Left colon (tissue), 2 donors: ENCODE data around the gene TAB3. TPM values are rescaled to one million over a fixed set of nuclear protein-coding genes. Genes with fewer than 3 reads are reported as not detected.

ENCODE experiments used
- ATAC-seq: fragments of 200-7000 bp; cut with Tn5 transposase; one replicate; pipeline ENCODE4 v1.9.1; 2020; ENCODE audit warnings: mild to moderate bottlenecking, moderate library complexity
- DNase-seq, 2 donors: peaks; one replicate each; pipeline ENCODE4 v3.0.0-alpha.2; 2020
- intact Hi-C, 2 donors: fragments of 100-400 bp; cut with DNase I in 1 of 2; cut with micrococcal nuclease in 1 of 2; formaldehyde crosslinking; loops; one replicate each; pipeline versions ENCODE4 v1.11.2 to v1.14.0; 2022; cut with DNase I, micrococcal nuclease
- total RNA-seq, 2 donors: library from RNA; stranded (reverse); fragmentation: NEBNext Ultra II Directional; extraction: Animal tissue kit (Norgen Biotek cat#: 25700); gene quantifications; one replicate each; pipeline ENCODE4 v1.2.1, GENCODE V29; 2021
- donor health status: DM: no; HTN: no; CAD: no.
- donor health status: DM: yes; HTN: yes; CAD: no.

TAB3 gene
- total RNA-seq, 2 donors from 2014 or later = 19.8 to 21.8 TPM

DNA sequence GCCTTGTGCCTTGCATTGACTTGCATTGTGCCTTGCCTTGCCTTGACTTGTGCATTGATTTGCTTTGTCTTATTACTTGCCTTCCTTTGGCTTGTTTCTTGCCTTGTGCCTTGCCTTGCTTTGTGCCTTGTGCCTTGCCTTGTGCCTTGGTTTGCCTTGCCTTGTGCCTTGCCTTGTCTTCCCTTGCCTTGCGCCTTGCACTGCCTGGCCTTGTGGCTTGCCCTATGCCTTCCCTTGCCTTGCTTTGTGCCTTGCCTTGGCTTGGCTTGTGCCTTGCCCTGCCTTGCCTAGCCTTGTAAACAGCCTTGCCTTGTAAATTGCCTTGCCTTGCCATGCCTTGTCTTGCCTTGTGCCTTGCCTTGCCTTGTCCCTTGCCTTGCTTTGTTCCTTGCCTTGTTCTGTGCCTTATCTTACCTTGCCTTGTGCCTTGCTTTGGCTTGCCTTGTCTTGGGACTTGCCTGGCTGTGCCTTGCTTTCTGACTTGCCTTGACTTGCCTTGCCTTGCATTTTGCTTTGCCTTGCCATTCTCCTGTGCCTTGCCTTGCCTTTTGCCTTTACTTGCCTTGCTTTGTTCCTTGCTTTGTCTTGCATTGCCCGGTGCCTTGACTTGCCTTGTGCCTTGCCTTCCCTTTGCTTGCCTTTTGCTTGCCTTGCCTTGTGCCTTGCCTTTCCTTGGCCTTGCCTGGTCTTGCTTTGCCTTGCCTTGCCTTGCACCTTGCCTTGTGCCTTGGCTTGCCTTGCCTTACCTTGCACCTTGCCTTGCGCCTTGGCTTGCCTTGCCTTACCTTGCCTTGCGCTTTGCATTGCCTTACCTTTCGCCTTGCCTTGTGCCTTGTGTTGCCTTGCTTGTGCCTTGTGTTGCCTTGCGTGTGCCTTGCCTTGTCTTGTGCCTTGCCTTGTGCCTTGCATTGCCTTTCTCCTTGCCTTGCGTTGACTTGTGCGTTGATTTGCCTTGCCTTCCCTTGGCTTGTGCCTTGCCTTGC, 97.5 kb downstream of the TAB3 start:
- DNase-seq = no peak

DNA sequence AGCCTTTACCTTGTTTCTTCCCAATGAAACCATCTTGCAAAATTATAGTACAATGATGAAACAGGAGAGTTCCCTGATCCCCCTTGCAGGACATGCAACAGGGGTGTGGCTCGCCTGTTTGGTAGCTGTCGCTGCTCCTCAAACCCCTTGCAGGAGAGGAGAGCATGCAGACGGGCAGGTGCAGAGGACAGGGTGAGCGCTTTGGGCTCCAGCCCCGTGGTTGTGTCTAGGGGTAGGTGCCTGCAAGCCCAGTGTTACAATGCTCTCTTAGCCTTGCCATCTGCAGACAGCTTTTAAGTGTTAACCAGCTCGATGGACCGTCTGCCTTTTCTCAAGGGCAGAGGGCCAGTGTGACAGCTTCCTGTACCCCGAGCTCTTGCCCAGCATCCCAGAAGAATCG, 102.0 kb downstream of the TAB3 start:
- ATAC-seq = no peak
- DNase-seq = no peak
- intact Hi-C loops = no loop called here

More for the DNA sequence above, 97.5 kb downstream of the TAB3 start:
- ATAC-seq = no peak
- intact Hi-C loops = no loop called here

DNA sequence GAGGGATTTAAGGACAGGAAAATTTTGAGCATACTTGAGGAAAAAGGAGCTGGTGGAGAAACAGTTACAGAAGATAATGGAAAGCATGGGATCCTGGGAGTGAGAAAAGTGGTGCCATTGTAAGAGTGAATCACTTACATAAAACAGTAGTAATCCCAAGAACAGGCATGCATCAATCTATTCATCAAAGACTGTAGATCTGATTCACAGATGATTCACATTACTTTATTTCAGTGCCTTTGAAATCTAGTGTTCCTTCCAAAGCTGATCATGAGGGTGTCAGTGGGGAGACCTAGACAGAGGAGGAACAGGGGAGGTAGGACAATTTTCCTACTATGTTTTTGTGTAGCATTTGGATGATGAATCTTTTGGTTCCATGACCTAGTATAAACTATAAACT, 102.7 kb downstream of the TAB3 start:
- no peak for DNase-seq
- intact Hi-C loops = no loop called here
- no peak for ATAC-seq

DNA sequence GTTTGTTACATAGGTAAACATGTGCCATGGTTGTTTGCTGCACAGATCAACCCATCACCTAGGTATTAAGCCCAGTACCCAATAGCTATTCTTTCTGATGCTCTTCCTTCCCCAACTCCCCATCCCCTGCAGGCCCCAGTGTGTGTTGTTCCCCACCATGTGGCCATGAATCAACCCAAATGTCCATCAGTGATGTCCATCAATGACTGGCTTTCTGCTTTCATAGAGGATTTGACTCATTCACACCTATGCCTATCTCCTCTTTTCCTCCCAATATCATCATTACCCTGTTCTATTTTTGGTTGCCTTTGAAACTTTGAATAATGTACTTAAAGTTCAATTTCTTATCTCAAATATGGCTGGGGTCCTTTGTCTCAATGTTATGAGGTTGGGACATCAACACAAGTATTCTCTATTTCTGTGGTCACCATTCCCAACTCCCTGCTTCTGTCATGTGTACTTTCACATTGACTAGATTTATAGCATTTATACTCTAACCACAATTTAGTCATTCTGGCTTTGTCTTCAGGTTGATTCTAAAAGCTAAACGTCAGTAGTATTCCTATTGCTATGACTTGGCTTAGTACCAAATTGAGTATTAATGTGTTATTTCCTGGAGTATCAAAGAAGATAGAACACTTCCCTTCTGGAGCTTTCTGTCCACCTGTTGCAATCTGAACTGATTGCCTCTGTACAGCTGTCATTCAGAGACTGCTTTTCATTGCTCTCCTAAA, 107.2 kb downstream of the TAB3 start:
- ATAC-seq = no peak
- intact Hi-C loops = no loop called here

DNA sequence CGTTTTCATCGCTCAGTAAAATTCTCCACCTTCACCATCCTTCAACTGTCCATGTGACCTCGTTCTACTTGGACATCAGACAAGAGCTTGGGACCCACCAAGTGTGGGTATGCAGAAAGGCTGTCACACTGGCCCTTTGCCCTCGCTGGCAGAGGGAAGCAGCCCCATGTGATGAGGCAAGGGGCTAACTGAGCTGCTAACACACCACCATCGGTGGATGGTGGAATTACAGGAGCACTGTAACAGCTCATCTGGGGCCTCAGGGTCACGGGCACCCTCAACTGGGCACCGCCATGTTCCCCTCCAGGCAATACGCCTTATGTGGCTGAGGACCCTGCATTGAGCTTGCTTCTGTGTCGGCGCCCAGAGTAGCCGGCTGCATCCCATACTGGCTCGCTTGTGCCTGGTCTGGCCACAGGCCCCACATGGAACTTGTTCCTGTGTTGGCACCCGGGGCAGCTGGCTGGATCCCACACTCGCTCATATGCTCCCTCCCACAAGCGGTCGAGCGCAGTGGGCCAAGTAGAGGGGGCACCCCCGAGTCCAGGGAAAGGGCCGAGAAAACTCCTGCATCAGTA, 109.5 kb downstream of the TAB3 start:
- no peak for ATAC-seq
- no peak for DNase-seq
- intact Hi-C loops = no loop called here

More for the DNA sequence above, 107.2 kb downstream of the TAB3 start:
- no peak for DNase-seq

DNA sequence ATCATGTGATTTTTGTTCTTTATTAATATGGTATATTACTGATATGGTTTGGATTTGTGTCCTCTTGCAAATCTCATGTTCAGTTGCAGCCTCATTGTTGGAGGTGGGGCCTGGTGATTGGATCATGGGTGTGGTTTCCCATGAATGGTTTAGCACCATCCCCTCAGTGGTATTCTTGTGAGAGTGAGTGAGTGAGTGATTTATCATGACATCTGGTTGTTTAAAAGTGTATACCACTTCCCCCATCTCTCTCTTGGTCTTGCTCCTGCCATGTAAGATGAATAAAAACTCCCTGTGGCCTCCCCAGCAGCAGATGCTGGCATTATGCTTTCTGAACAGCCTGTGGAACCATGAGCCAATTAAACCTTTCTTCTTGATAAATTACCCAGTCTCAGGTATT, 111.5 kb downstream of the TAB3 start:
- intact Hi-C loops = no loop called here
- no peak for ATAC-seq

More for the DNA sequence above, 111.5 kb downstream of the TAB3 start:
- DNase-seq = no peak

Other genes starting within 250 kb of the TAB3 start
- gene GK, start 235.8 kb downstream of the TAB3 start, total RNA-seq = 10 to 100 TPM; 28.2 to 58.9 TPM
- gene FTHL17, start 182.8 kb upstream of the TAB3 start, total RNA-seq = not detected